ENCODE data around the gene HHAT.

The HHAT gene

DNA sequence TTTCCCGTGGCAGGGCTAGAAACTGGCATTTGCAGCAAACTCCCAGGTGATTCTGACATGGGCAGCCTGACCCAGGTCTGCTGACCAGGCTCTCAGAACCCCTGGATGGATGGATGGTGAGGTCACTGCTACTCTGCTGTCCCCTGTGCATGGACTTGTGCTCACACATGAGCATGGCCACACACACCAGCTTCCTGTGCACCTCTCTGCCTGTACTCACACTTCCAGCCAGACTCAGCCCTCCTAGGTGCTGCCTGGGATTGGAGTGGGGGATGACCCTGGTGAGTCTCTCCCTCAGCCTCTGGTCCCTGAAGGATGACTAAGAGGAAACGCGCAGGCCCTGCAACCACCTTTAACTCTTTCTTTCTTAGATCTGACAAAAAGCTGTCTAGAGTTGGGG is 361.1 kb downstream of the HHAT start:
- Histone ChIP-seq H3K9ac (ENCODE audit: low read length) (no peak overlapping the region), H3K23ac (ENCODE audit: low read length) (no peak overlapping the region)
- no CpG with 5 or more reads among the region's 3 CpGs for WGBS (ENCODE audit: extremely low coverage, insufficient coverage, low lambda C conversion rate)

DNA sequence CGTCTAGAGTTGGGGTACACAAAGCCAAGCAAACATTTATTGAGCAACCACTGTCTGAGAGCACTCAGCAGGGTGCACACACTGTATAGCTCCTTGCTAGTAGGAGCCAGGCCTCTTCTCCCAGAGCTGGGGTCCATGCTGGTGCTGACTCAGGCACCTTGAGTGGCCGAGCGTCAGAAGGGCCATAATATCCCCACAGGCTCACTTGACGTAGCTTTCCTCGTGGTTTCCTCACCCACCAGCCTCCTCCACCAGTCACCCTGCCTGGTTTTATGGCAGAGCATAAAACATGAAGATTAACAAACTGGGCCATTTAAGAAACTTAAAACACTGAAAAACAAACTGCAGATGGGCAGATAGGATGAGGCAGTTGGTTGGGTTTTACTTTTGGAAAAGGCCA is 361.5 kb downstream of the HHAT start:
- Histone ChIP-seq H3K4me3 (ENCODE audit: low read length) (no peak overlapping the region), H4K5ac (ENCODE audit: low read length) (no peak overlapping the region), H3K79me1 (ENCODE audit: low read length) (no peaks in the 10 kb centered on the region), H2BK120ac (ENCODE audit: low read depth, low read length) (no peak overlapping the region), H3K36me3 (ENCODE audit: control insufficient read depth, insufficient read depth, low read length) (no peaks in the 10 kb centered on the region), H3K79me2 (ENCODE audit: control insufficient read depth, insufficient read depth, low read length) (no peaks in the 10 kb centered on the region), H4K8ac (ENCODE audit: low read depth, low read length) (no peak overlapping the region), H3K4ac (ENCODE audit: low read depth, low read length) (no peak overlapping the region), H2AK5ac (ENCODE audit: low read length) (no peak overlapping the region), H3K56ac (ENCODE audit: low read length) (no peak overlapping the region), H2BK5ac (ENCODE audit: low read length) (no peak overlapping the region), H3K23ac (ENCODE audit: low read length) (no peak overlapping the region), H3K4me2 (ENCODE audit: low read length) (no peak overlapping the region), H3K27me3 (ENCODE audit: insufficient read depth, low read length, poor library complexity) (no peaks in the 10 kb centered on the region), H3K4me1 (ENCODE audit: control insufficient read depth, low read depth, low read length) (no peaks in the 10 kb centered on the region), H3K9ac (ENCODE audit: low read length) (no peak overlapping the region), H2BK15ac (replicated peaks; ENCODE audit: low read depth) (no peak overlapping the region), H3K27ac (ENCODE audit: low read depth, low read length) (no peak overlapping the region), H3K18ac (ENCODE audit: low read length) (no peak overlapping the region)
- no peak for DNase-seq
- no CpG with 5 or more reads among the region's 5 CpGs for WGBS (ENCODE audit: extremely low coverage, insufficient coverage, low lambda C conversion rate)

More for the DNA sequence above, 361.1 kb downstream of the HHAT start:
- H2AK5ac ChIP-seq (ENCODE audit: low read length), result no peak overlapping the region
- no peak for DNase-seq
- no peak overlapping the region for H2BK120ac ChIP-seq (ENCODE audit: low read depth, low read length)
- H2BK15ac ChIP-seq (replicated peaks; ENCODE audit: low read depth), result no peak overlapping the region
- H4K5ac ChIP-seq (ENCODE audit: low read length), result no peak overlapping the region
- no peak overlapping the region for H4K8ac ChIP-seq (ENCODE audit: low read depth, low read length)
- no peaks in the 10 kb centered on the region for H3K27me3 ChIP-seq (ENCODE audit: insufficient read depth, low read length, poor library complexity)
- no peak overlapping the region for H3K56ac ChIP-seq (ENCODE audit: low read length)
- H3K18ac ChIP-seq (ENCODE audit: low read length), result no peak overlapping the region
- H3K79me2 ChIP-seq (ENCODE audit: control insufficient read depth, insufficient read depth, low read length), result no peaks in the 10 kb centered on the region
- no peak overlapping the region for H2BK5ac ChIP-seq (ENCODE audit: low read length)
- no peak overlapping the region for H3K4me3 ChIP-seq (ENCODE audit: low read length)
- no peaks in the 10 kb centered on the region for H3K36me3 ChIP-seq (ENCODE audit: control insufficient read depth, insufficient read depth, low read length)
- H3K4ac ChIP-seq (ENCODE audit: low read depth, low read length), result no peak overlapping the region
- no peaks in the 10 kb centered on the region for H3K79me1 ChIP-seq (ENCODE audit: low read length)
- H3K4me2 ChIP-seq (ENCODE audit: low read length), result no peak overlapping the region
- no peak overlapping the region for H3K27ac ChIP-seq (ENCODE audit: low read depth, low read length)
- H3K4me1 ChIP-seq (ENCODE audit: control insufficient read depth, low read depth, low read length), result no peaks in the 10 kb centered on the region

DNA sequence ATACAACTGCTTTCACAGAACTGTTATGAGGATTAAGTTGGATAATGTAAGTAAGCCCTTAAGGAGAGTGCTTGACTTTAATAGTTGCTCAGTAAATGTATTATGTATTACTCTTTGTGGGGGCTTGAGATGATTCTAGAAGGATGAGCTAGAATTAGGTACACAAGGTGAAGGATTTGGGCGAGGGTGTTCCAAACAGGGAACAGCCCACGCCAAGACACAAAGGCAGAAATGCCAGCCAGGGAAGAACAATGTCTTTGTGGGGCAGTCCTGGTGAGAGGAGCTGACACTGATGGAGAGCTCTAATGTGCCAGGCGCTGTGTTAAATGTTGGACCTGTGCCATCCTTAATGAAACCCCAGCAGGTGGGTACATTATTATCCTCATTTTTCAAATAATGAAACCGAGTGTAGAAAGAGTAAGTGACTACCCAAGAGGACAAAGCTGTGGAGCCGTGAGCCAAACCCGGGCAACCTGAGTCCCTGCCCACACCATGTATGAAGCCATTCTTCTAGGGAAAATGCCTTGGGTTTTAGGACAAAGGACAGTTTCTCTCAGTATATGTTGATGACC is 362.4 kb downstream of the HHAT start:
- no peaks in the 10 kb centered on the region for H3K79me1 ChIP-seq (ENCODE audit: low read length)
- H4K5ac ChIP-seq (ENCODE audit: low read length), result no peak overlapping the region
- H3K79me2 ChIP-seq (ENCODE audit: control insufficient read depth, insufficient read depth, low read length), result no peaks in the 10 kb centered on the region
- no peak overlapping the region for H3K4me2 ChIP-seq (ENCODE audit: low read length)
- no peak overlapping the region for H3K56ac ChIP-seq (ENCODE audit: low read length)
- no peak overlapping the region for H3K18ac ChIP-seq (ENCODE audit: low read length)
- WGBS (ENCODE audit: extremely low coverage, insufficient coverage, low lambda C conversion rate), result no CpG with 5 or more reads among the region's 6 CpGs
- H3K36me3 ChIP-seq (ENCODE audit: control insufficient read depth, insufficient read depth, low read length), result no peaks in the 10 kb centered on the region
- no peak overlapping the region for H2BK5ac ChIP-seq (ENCODE audit: low read length)
- no peak overlapping the region for H4K8ac ChIP-seq (ENCODE audit: low read depth, low read length)
- H2BK120ac ChIP-seq (ENCODE audit: low read depth, low read length), result no peak overlapping the region
- H3K4ac ChIP-seq (ENCODE audit: low read depth, low read length), result no peak overlapping the region
- no peak for DNase-seq
- no peak overlapping the region for H3K4me3 ChIP-seq (ENCODE audit: low read length)
- no peaks in the 10 kb centered on the region for H3K4me1 ChIP-seq (ENCODE audit: control insufficient read depth, low read depth, low read length)
- H2BK15ac ChIP-seq (replicated peaks; ENCODE audit: low read depth), result no peak overlapping the region
- no peak overlapping the region for H3K9ac ChIP-seq (ENCODE audit: low read length)
- no peaks in the 10 kb centered on the region for H3K27me3 ChIP-seq (ENCODE audit: insufficient read depth, low read length, poor library complexity)
- H3K27ac ChIP-seq (ENCODE audit: low read depth, low read length), result no peak overlapping the region
- H3K23ac ChIP-seq (ENCODE audit: low read length), result no peak overlapping the region
- H2AK5ac ChIP-seq (ENCODE audit: low read length), result no peak overlapping the region

DNA sequence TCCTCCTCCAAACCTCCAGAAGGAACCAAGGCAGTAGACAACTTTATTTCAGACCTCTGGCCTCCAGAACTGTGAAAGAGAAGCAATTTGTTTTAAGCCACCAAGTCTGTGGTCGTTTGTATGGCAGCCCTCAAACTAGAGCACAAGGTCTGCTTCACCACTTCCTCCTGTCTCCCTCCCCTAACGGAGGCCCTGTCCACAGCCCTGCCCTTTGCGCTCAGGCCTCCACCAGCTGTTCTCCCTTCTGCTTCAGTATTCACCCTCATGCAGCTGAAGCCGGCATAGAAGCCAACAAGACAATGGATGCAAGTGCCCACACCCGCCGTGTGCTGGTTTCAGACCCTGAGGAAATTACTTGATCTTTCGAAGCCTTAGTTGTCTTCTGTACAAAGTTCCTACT is 364.1 kb downstream of the HHAT start:
- no peaks in the 10 kb centered on the region for H3K36me3 ChIP-seq (ENCODE audit: control insufficient read depth, insufficient read depth, low read length)
- H4K5ac ChIP-seq (ENCODE audit: low read length), result no peak overlapping the region
- H3K27me3 ChIP-seq (ENCODE audit: insufficient read depth, low read length, poor library complexity), result no peaks in the 10 kb centered on the region
- no peak overlapping the region for H3K56ac ChIP-seq (ENCODE audit: low read length)
- H2BK5ac ChIP-seq (ENCODE audit: low read length), result no peak overlapping the region
- H2AK5ac ChIP-seq (ENCODE audit: low read length), result no peak overlapping the region
- no peak overlapping the region for H3K9ac ChIP-seq (ENCODE audit: low read length)
- DNase-seq, result no peak
- no peak overlapping the region for H3K4ac ChIP-seq (ENCODE audit: low read depth, low read length)
- H3K4me3 ChIP-seq (ENCODE audit: low read length), result no peak overlapping the region
- no peak overlapping the region for H2BK15ac ChIP-seq (replicated peaks; ENCODE audit: low read depth)
- H3K79me2 ChIP-seq (ENCODE audit: control insufficient read depth, insufficient read depth, low read length), result no peaks in the 10 kb centered on the region
- no peak overlapping the region for H3K27ac ChIP-seq (ENCODE audit: low read depth, low read length)
- no CpG with 5 or more reads among the region's 7 CpGs for WGBS (ENCODE audit: extremely low coverage, insufficient coverage, low lambda C conversion rate)
- no peak overlapping the region for H3K4me2 ChIP-seq (ENCODE audit: low read length)
- no peak overlapping the region for H3K18ac ChIP-seq (ENCODE audit: low read length)
- H3K79me1 ChIP-seq (ENCODE audit: low read length), result no peaks in the 10 kb centered on the region
- no peak overlapping the region for H3K23ac ChIP-seq (ENCODE audit: low read length)
- no peaks in the 10 kb centered on the region for H3K4me1 ChIP-seq (ENCODE audit: control insufficient read depth, low read depth, low read length)
- no peak overlapping the region for H4K8ac ChIP-seq (ENCODE audit: low read depth, low read length)
- H2BK120ac ChIP-seq (ENCODE audit: low read depth, low read length), result no peak overlapping the region

DNA sequence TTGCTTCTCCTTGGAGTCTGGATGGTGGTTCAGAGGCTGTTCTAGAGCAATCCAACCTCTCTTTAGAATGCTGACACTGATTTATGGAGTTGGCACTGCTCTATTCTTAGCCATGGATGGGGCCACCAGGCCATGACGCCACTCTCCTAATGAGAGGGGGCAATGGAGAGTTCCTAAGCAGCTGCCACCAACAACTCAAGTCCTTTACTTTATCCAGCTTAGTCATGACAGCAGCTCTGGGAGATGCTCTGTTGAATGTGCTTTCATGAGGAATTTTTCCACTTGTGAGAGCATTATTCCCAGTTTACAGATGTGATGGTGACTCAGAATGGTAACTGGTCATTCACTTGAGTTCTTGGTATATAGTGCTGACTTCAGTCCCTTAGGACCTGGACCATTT is 366.3 kb downstream of the HHAT start:
- DNase-seq, result no peak
- Histone ChIP-seq H3K4me3 (ENCODE audit: low read length) (no peak overlapping the region), H3K56ac (ENCODE audit: low read length) (no peak overlapping the region), H4K8ac (ENCODE audit: low read depth, low read length) (no peak overlapping the region), H3K79me2 (ENCODE audit: control insufficient read depth, insufficient read depth, low read length) (no peaks in the 10 kb centered on the region), H4K5ac (ENCODE audit: low read length) (no peak overlapping the region), H2BK5ac (ENCODE audit: low read length) (no peak overlapping the region), H2AK5ac (ENCODE audit: low read length) (no peak overlapping the region), H3K23ac (ENCODE audit: low read length) (no peak overlapping the region), H3K18ac (ENCODE audit: low read length) (no peak overlapping the region), H2BK120ac (ENCODE audit: low read depth, low read length) (no peak overlapping the region), H3K27ac (ENCODE audit: low read depth, low read length) (no peak overlapping the region), H2BK15ac (replicated peaks; ENCODE audit: low read depth) (no peak overlapping the region), H3K79me1 (ENCODE audit: low read length) (no peaks in the 10 kb centered on the region), H3K4ac (ENCODE audit: low read depth, low read length) (no peak overlapping the region), H3K4me2 (ENCODE audit: low read length) (no peak overlapping the region), H3K9ac (ENCODE audit: low read length) (no peak overlapping the region), H3K4me1 (ENCODE audit: control insufficient read depth, low read depth, low read length) (no peaks in the 10 kb centered on the region), H3K27me3 (ENCODE audit: insufficient read depth, low read length, poor library complexity) (no peaks in the 10 kb centered on the region), H3K36me3 (ENCODE audit: control insufficient read depth, insufficient read depth, low read length) (no peaks in the 10 kb centered on the region)
- no CpG with 5 or more reads among the region's 1 CpG for WGBS (ENCODE audit: extremely low coverage, insufficient coverage, low lambda C conversion rate)

DNA sequence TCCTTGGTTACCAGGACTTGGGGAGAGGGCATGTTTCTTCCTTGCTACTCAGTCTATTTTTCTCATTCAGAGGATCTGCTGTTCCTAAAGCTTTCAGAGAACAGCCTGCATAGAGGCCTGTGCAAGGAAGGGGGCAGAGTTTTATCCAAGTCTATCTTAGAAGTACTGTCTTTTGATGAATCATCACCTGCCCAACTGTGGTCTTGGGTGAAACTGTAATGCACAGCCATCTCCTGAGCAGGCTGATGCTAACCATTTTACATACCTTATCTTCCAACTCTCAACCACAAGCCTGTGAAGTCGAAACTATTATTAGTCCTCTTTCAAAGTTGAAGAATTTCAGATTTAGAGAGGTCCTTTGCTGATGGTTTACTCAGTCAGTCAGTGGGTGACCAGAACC is 368.0 kb downstream of the HHAT start:
- H2BK15ac ChIP-seq (replicated peaks; ENCODE audit: low read depth), result no peak overlapping the region
- H3K4ac ChIP-seq (ENCODE audit: low read depth, low read length), result no peak overlapping the region
- H3K4me3 ChIP-seq (ENCODE audit: low read length), result no peak overlapping the region
- no peaks in the 10 kb centered on the region for H3K27me3 ChIP-seq (ENCODE audit: insufficient read depth, low read length, poor library complexity)
- H3K4me1 ChIP-seq (ENCODE audit: control insufficient read depth, low read depth, low read length), result no peaks in the 10 kb centered on the region
- H3K36me3 ChIP-seq (ENCODE audit: control insufficient read depth, insufficient read depth, low read length), result no peaks in the 10 kb centered on the region
- H3K27ac ChIP-seq (ENCODE audit: low read depth, low read length), result no peak overlapping the region
- WGBS (ENCODE audit: extremely low coverage, insufficient coverage, low lambda C conversion rate), result no CpG with 5 or more reads among the region's 1 CpG
- no peak for DNase-seq
- no peak overlapping the region for H3K9ac ChIP-seq (ENCODE audit: low read length)
- no peak overlapping the region for H4K5ac ChIP-seq (ENCODE audit: low read length)
- no peak overlapping the region for H3K4me2 ChIP-seq (ENCODE audit: low read length)
- no peak overlapping the region for H4K8ac ChIP-seq (ENCODE audit: low read depth, low read length)
- no peak overlapping the region for H3K56ac ChIP-seq (ENCODE audit: low read length)
- H2BK120ac ChIP-seq (ENCODE audit: low read depth, low read length), result no peak overlapping the region
- no peaks in the 10 kb centered on the region for H3K79me2 ChIP-seq (ENCODE audit: control insufficient read depth, insufficient read depth, low read length)
- no peak overlapping the region for H2AK5ac ChIP-seq (ENCODE audit: low read length)
- H3K18ac ChIP-seq (ENCODE audit: low read length), result no peak overlapping the region
- no peak overlapping the region for H2BK5ac ChIP-seq (ENCODE audit: low read length)
- no peaks in the 10 kb centered on the region for H3K79me1 ChIP-seq (ENCODE audit: low read length)
- H3K23ac ChIP-seq (ENCODE audit: low read length), result no peak overlapping the region

Measured in mesendoderm (in vitro differentiated cells).